K562 (cell line): ENCODE results near the gene PRKAR2B. TPM values are rescaled to one million over a fixed set of nuclear protein-coding genes. Genes with fewer than 3 reads are reported as not detected.

Experiments
- ATAC-seq: fragments of 200-7000 bp; cut with Tn5 transposase; 3 replicates; pipeline ENCODE4 v1.9.1; 2020; ENCODE audit warnings: moderate library complexity
- BruUV-seq: library from RNA; stranded (reverse); fragments of 400-500 nt; replicated peaks from 2 replicates; lab custom pipeline; 2021; lab: Mats Ljungman, UMichigan
- CTCF ChIA-PET: fragments of 300-600 bp; formaldehyde crosslinking; extraction: SDS; loops from one replicate; lab custom pipeline; 2021; ENCODE audit warnings: low intra/inter-chr PET ratio; lab: Yijun Ruan, JAX
- POLR2A ChIA-PET: fragments of 300-600, 350-650 bp; sonication (Branson Sonifier 250); formaldehyde crosslinking; extraction: SDS; loops from one replicate; lab custom pipeline; 2021; ENCODE audit warnings: antibody characterized with exemption, inconsistent platforms; lab: Yijun Ruan, JAX
- DNase-seq, 4 experiments: peaks; one replicate each; pipeline versions ENCODE4 v3.0.0 to v3.0.0-alpha.2; 2011 to 2018; ENCODE audit warnings: low spot score in 3 of 4, mixed read lengths in 3 of 4; ENCODE audit errors: extremely low read depth in 1 of 4
- FAIRE-seq: peaks from 2 replicates; lab custom pipeline; 2011; peaks lifted over from hg19 to GRCh38; lab: Jason Lieb, UNC
- H2AFZ ChIP-seq: 2 replicates; pipeline ENCODE4 v1.6.0; 2011; ENCODE audit warnings: low read depth, low read length, control low read depth, inconsistent platforms
- H3K27ac ChIP-seq: fragments of 200-600 bp; 3 replicates; pipeline ENCODE4 v1.8.0; 2011; ENCODE audit warnings: low read depth, mild to moderate bottlenecking, control low read depth, inconsistent platforms, low read length, moderate library complexity, mixed read lengths; ENCODE audit errors: extremely low read depth
- H3K27me3 ChIP-seq, 2 experiments: fragments of 300-600 bp in 1 of 2; 2 replicates in 1 of 2; 3 replicates in 1 of 2; pipeline versions ENCODE4 v1.6.0 to v1.8.0; 2011; ENCODE audit warnings: inconsistent platforms in 2 of 2, low read length in 2 of 2, mild to moderate bottlenecking in 1 of 2, mixed read lengths in 1 of 2, moderate library complexity in 1 of 2; ENCODE audit not compliant: control insufficient read depth in 2 of 2, insufficient read depth in 2 of 2
- H3K36me3 ChIP-seq: fragments of 300-600 bp; 3 replicates; pipeline ENCODE4 v1.8.0; 2011; ENCODE audit warnings: mild to moderate bottlenecking, low read length, inconsistent platforms; ENCODE audit not compliant: control insufficient read depth, insufficient read depth
- H3K4me1 ChIP-seq, 2 experiments: fragments of 200-600 bp in 1 of 2; replicated peaks in 1 of 2; 2 replicates in 1 of 2; 3 replicates in 1 of 2; pipeline versions ENCODE4 v1.5.1 to v1.8.0; 2011; ENCODE audit warnings: inconsistent platforms in 2 of 2, low read length in 2 of 2, mild to moderate bottlenecking in 1 of 2, mixed read lengths in 1 of 2, moderate library complexity in 1 of 2; ENCODE audit not compliant: control insufficient read depth in 2 of 2, insufficient read depth in 2 of 2
- H3K4me2 ChIP-seq: 2 replicates; pipeline ENCODE4 v1.6.1; 2011; ENCODE audit warnings: low read length, control low read depth, inconsistent platforms, mixed read lengths; ENCODE audit not compliant: insufficient read depth
- H3K4me3 ChIP-seq: fragments of 200-600 bp; sonication (generic), shearing (Covaris generic); 2 replicates; pipeline ENCODE4 v1.5.1; 2016; ENCODE audit warnings: control low read depth, inconsistent platforms
- H3K79me2 ChIP-seq: fragments of 200-600 bp; 3 replicates; pipeline ENCODE4 v1.8.0; 2011; ENCODE audit warnings: low read length, inconsistent platforms; ENCODE audit not compliant: control insufficient read depth, insufficient read depth
- H3K9ac ChIP-seq, 2 experiments: 2 replicates each; pipeline versions ENCODE4 v1.6.0 to v1.6.1; 2011; ENCODE audit warnings: low read depth in 2 of 2, low read length in 2 of 2, control low read depth in 1 of 2, inconsistent platforms in 1 of 2, mild to moderate bottlenecking in 1 of 2, mixed read lengths in 1 of 2; ENCODE audit not compliant: insufficient read depth in 1 of 2
- H3K9me1 ChIP-seq: one replicate; pipeline ENCODE4 v1.6.0; 2011; ENCODE audit warnings: inconsistent platforms, mild to moderate bottlenecking, low read length, moderate library complexity; ENCODE audit not compliant: control insufficient read depth, insufficient read depth
- H3K9me3 ChIP-seq: replicated peaks from 2 replicates; pipeline ENCODE4 v1.5.1; 2011; ENCODE audit warnings: low read depth, low read length, inconsistent platforms; ENCODE audit not compliant: control insufficient read depth, insufficient read depth
- H4K20me1 ChIP-seq: replicated peaks from 2 replicates; pipeline ENCODE4 v1.6.1; 2011; ENCODE audit warnings: low read length, inconsistent platforms, mixed read lengths; ENCODE audit not compliant: control insufficient read depth, insufficient read depth
- BHLHE40 ChIP-seq: IDR thresholded peaks from 2 replicates; pipeline ENCODE4 v1.6.1; 2011; ENCODE audit warnings: low read length, improper control_type of control experiment
- CBX2 ChIP-seq: fragments of 200-600 bp; sonication (generic); IDR thresholded peaks from one replicate; pipeline ENCODE4 v1.6.1; 2012; ENCODE audit warnings: mild to moderate bottlenecking, low read length, inconsistent platforms; ENCODE audit not compliant: insufficient read depth, poor library complexity, severe bottlenecking
- MTA3 ChIP-seq: fragments of 450-650 bp; formaldehyde crosslinking; IDR thresholded peaks from 2 replicates; pipeline ENCODE4 v1.6.1; 2017; ENCODE audit warnings: mild to moderate bottlenecking, borderline replicate concordance
- NFXL1 ChIP-seq: fragments of 450-650 bp; formaldehyde crosslinking; IDR thresholded peaks from 2 replicates; pipeline ENCODE4 v1.4.0; 2021; ENCODE audit warnings: mild to moderate bottlenecking
- RBFOX2 ChIP-seq: fragments of 200-400 bp; formaldehyde crosslinking; IDR thresholded peaks from 2 replicates; pipeline ENCODE4 v1.6.1; 2017; ENCODE audit warnings: low read depth, mild to moderate bottlenecking, low read length, moderate library complexity
- RREB1 ChIP-seq: fragments of 250-450 bp; sonication (Bioruptor Pico); IDR thresholded peaks from 2 replicates; pipeline ENCODE4 v1.4.0; 2020
- ZBTB7A ChIP-seq: IDR thresholded peaks from 2 replicates; pipeline ENCODE4 v1.6.1; 2011; ENCODE audit warnings: low read depth, mild to moderate bottlenecking, low read length, moderate library complexity, borderline replicate concordance; ENCODE audit not compliant: control insufficient read depth
- ZNF589 ChIP-seq: fragments of 200-800 bp; sonication (Bioruptor generic); IDR thresholded peaks from 2 replicates; pipeline ENCODE4 v1.6.1; 2016; ENCODE audit warnings: low read depth, missing genetic modification characterization, missing compliant biosample characterization
- WGBS: fragments of 100-300 bp; shearing (Covaris generic); methylation state at CpG from one replicate; pipeline ENCODE4 v1.1.6; 2016; ENCODE audit warnings: low coverage, mixed read lengths; ENCODE audit not compliant: insufficient coverage; ENCODE audit errors: missing lambda C conversion rate; 5-methylcytosine and 5-hydroxymethylcytosine counted together
- in situ Hi-C: fragments of 300-500 bp; cut with MboI; formaldehyde crosslinking; loops from 4 replicates; pipeline ENCODE4 v1.15.0; 2018; ENCODE audit warnings: inconsistent platforms, mixed read lengths
- intact Hi-C: fragments of 100-400 bp; cut with micrococcal nuclease; formaldehyde crosslinking; loops from 2 replicates; pipeline ENCODE4 v1.14.2; 2022
- polyA plus RNA-seq, 8 experiments: library from polyadenylated mRNA; depleted of rRNA in 4 of 8; stranded (reverse) in 5 of 8; unstranded in 3 of 8; fragments of >200 nt; fragmentation: Nextera tagmentation in 2 of 8; fragmentation: Illumina TruSeq in 1 of 8; extraction: Ambion mirVana in 2 of 8; extraction: Trizol in 1 of 8; gene quantifications; 2 replicates each; pipeline versions ENCODE4 v1.2.1 to v1.2.3, GENCODE V29; 2011 to 2014; ENCODE audit warnings: inconsistent platforms in 1 of 8, missing spikeins in 1 of 8
- total RNA-seq, 7 experiments: library from RNA; depleted of rRNA in 6 of 7; stranded (reverse); fragments of >200 nt in 6 of 7; fragmentation: Illumina TruSeq in 2 of 7; extraction: Trizol in 2 of 7; gene quantifications; 2 replicates each; pipeline versions ENCODE4 v1.2.1 to v1.2.3, GENCODE V29; 2011 to 2021; ENCODE audit warnings: low replicate concordance in 1 of 7
- TF ChIP-seq, protein P1 (sequence below): sonication (generic); formaldehyde crosslinking; IDR thresholded peaks from 2 replicates; pipeline ENCODE4 v1.8.0; 2022; ENCODE audit warnings: mild to moderate bottlenecking, missing genetic modification reagents

The PRKAR2B gene
- total and polyA plus RNA-seq, 9 of the 15 experiments (the other 6 are each of a cell fraction or from before 2014, with no cell fraction given) = 59.0 to 173 (median 129) TPM

- TF ChIP-seq RREB1 (CRISPR knock-in tag) = no peak
Observed at GRCh38 chr7:107007007-107007891, 37.3 kb upstream of the PRKAR2B start (continued).

GRCh38 chr7:107007892-107008287 lies 36.6 kb upstream of the PRKAR2B start:
- Histone ChIP-seq H3K36me3 (peaks cover 5% of the 10 kb centered on the region; the same call in 1 of the 3 replicates), H2AFZ (peak overlapping the region; percentile 17; the same call in 1 of the 2 replicates), H3K4me3 (peak overlapping the region; percentile 39), H3K9ac (peak overlapping the region; percentile 69 to 80; a peak in 3 of 4 replicates), H3K27me3 (no peaks in the 10 kb centered on the region), H3K79me2 (peaks cover 36% of the 10 kb centered on the region), H4K20me1 (no peaks in the 10 kb centered on the region), H3K4me2 (peak overlapping the region; percentile 88), H3K4me1 (peaks cover 33 to 39% of the 10 kb centered on the region in 2 experiments), H3K9me1 (no peaks in the 10 kb centered on the region), H3K27ac (peak overlapping the region; percentile 96), H3K9me3 (no peaks in the 10 kb centered on the region; the same call in 1 of the 2 replicates)
- 3% methylated on average over 2 of the region's 2 CpGs for WGBS
- FAIRE-seq (peak; percentile 46), DNase-seq (peak in 2 of 4 experiments; percentile 51 to 81), ATAC-seq (peak; percentile 48)
- in situ Hi-C loops (no loop called here), intact Hi-C loops (loop anchor here (1.0 to 5.0 kb wide), 8 partner anchors 30 to 351 kb away; partner anchors contain the start of gene PRKAR2B)
- TSS peak; percentile 61 for BruUV-seq
- ChIA-PET POLR2A (interaction anchor here (0.6 to 4.8 kb wide), 26 partner anchors 9 to 1518 kb away, joined by 3 to 34 read pairs (median 6); partner anchors contain the start of genes HBP1, NAMPT, PNPLA8 and PRKAR2B), CTCF (no interaction called here)
- TF ChIP-seq RBFOX2 (peak; percentile 11; the same call in 1 of the 2 replicates), NFXL1 (0 out of 2 replicates have a peak, but pooled peaks have one; percentile 6), ZNF589 (peak; percentile 88; the same call in 1 of the 2 replicates), BHLHE40 (0 out of 2 replicates have a peak, but pooled peaks have one; percentile 9), CBX2 (no peak), ZBTB7A (no peak), MTA3 (no peak)
- TF ChIP-seq, protein P1, sequence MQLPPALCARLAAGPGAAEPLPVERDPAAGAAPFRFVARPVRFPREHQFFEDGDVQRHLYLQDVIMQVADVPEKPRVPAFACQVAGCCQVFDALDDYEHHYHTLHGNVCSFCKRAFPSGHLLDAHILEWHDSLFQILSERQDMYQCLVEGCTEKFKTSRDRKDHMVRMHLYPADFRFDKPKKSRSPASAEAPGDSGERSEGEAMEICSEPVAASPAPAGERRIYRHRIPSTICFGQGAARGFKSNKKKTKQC (CRISPR knock-in tag) = no peak
